A673 (cell line): ENCODE results near the gene SCAMP5. TPM values are rescaled to one million over a fixed set of nuclear protein-coding genes. Genes with fewer than 3 reads are reported as not detected.

Experiments
- BruUV-seq: library from RNA; stranded (reverse); fragments of 400-500 nt; replicated peaks from 2 replicates; lab custom pipeline; 2021; lab: Mats Ljungman, UMichigan
- CTCF ChIA-PET: fragments of 300-600 bp; sonication (Branson Sonifier 250); formaldehyde crosslinking; loops from one replicate; lab custom pipeline; 2022; ENCODE audit warnings: antibody characterized with exemption; lab: Charles Lee
- POLR2A ChIA-PET: fragments of 300-600 bp; sonication (Branson Sonifier 250); formaldehyde crosslinking; loops from one replicate; lab custom pipeline; 2022; ENCODE audit warnings: antibody characterized with exemption; ENCODE audit not compliant: low non-redundant PET; lab: Charles Lee
- DNase-seq: peaks from one replicate; pipeline ENCODE4 v3.0.0-alpha.2; 2015; ENCODE audit warnings: low spot score
- H3K27ac ChIP-seq: fragments of 200-600 bp; sonication (generic); 2 replicates; pipeline ENCODE4 v1.5.1; 2016; ENCODE audit warnings: mixed run types, low read depth, mild to moderate bottlenecking, mixed read lengths, antibody characterized with exemption, low read length; ENCODE audit not compliant: poor library complexity, severe bottlenecking
- H3K27me3 ChIP-seq: fragments of 200-600 bp; sonication (generic); replicated peaks from 2 replicates; pipeline ENCODE4 v1.6.1; 2017; ENCODE audit warnings: mixed run types, low read depth, mild to moderate bottlenecking, mixed read lengths, antibody characterized with exemption, low read length; ENCODE audit not compliant: insufficient read depth, poor library complexity
- H3K36me3 ChIP-seq: fragments of 200-600 bp; sonication (generic); 2 replicates; pipeline ENCODE4 v1.6.1; 2016; ENCODE audit warnings: mixed run types, mild to moderate bottlenecking, mixed read lengths, antibody characterized with exemption, low read length; ENCODE audit not compliant: insufficient read depth, poor library complexity, severe bottlenecking
- H3K4me1 ChIP-seq: fragments of 200-600 bp; sonication (generic); 2 replicates; pipeline ENCODE4 v1.6.1; 2017; ENCODE audit warnings: mixed run types, mild to moderate bottlenecking, mixed read lengths, antibody characterized with exemption, low read length; ENCODE audit not compliant: insufficient read depth, poor library complexity, severe bottlenecking
- H3K4me3 ChIP-seq: fragments of 200-600 bp; sonication (generic); 2 replicates; pipeline ENCODE4 v1.5.1; 2016; ENCODE audit warnings: low read depth, mixed run types, mild to moderate bottlenecking, mixed read lengths, low read length; ENCODE audit not compliant: poor library complexity, severe bottlenecking
- H3K9me3 ChIP-seq: fragments of 200-600 bp; sonication (generic); 2 replicates; pipeline ENCODE4 v1.6.1; 2016; ENCODE audit warnings: mixed run types, low read depth, mild to moderate bottlenecking, mixed read lengths, antibody characterized with exemption, low read length; ENCODE audit not compliant: poor library complexity, severe bottlenecking
- EZH2 ChIP-seq: fragments of 200-600 bp; sonication (generic); IDR thresholded peaks from 2 replicates; pipeline ENCODE4 v1.6.1; 2017; ENCODE audit warnings: borderline replicate concordance, low read depth, mild to moderate bottlenecking, mixed read lengths, antibody characterized with exemption, low read length; ENCODE audit not compliant: poor library complexity, severe bottlenecking
- intact Hi-C: fragments of 100-400 bp; cut with micrococcal nuclease; formaldehyde crosslinking; loops from one replicate; pipeline ENCODE4 v1.10.0; 2022; ENCODE audit not compliant: unreplicated experiment
- total RNA-seq: library from RNA; stranded (reverse); gene quantifications from 2 replicates; pipeline ENCODE4 v1.2.3, GENCODE V29; 2021
- TF ChIP-seq, protein P1 (sequence below): fragments of 300-800, 200-600 bp; sonication (generic); conservative IDR thresholded peaks from 2 replicates; pipeline ENCODE4 v1.5.1; 2017; ENCODE audit warnings: low read depth, mild to moderate bottlenecking, antibody characterized with exemption, low read length, moderate library complexity, mixed read lengths

SCAMP5 gene
- total RNA-seq, 1 experiment from 2014 or later, result 3.8 TPM

DNA sequence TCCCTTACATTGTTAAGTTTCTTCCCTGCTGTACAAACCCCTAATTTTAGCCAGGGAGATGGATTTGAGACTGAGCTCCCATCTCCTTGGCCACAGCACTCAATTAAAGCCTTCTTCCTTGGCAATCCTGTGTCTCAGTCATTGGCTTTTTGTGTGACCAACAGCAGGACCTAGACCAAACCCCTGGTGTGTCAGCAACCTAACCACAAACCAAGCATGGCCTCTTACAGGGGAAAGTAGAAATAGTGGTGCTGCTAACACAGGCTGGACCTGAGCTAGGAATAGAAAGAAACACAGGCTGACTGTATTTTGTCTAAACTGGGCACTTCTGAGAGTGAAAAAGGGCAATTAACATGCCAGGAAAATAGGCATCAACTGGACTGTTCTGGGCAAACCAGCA lies 65.9 kb downstream of the SCAMP5 start:
- no peaks in the 10 kb centered on the region for H3K36me3 ChIP-seq
- intact Hi-C loops, result no loop called here
- TF ChIP-seq, protein P1, sequence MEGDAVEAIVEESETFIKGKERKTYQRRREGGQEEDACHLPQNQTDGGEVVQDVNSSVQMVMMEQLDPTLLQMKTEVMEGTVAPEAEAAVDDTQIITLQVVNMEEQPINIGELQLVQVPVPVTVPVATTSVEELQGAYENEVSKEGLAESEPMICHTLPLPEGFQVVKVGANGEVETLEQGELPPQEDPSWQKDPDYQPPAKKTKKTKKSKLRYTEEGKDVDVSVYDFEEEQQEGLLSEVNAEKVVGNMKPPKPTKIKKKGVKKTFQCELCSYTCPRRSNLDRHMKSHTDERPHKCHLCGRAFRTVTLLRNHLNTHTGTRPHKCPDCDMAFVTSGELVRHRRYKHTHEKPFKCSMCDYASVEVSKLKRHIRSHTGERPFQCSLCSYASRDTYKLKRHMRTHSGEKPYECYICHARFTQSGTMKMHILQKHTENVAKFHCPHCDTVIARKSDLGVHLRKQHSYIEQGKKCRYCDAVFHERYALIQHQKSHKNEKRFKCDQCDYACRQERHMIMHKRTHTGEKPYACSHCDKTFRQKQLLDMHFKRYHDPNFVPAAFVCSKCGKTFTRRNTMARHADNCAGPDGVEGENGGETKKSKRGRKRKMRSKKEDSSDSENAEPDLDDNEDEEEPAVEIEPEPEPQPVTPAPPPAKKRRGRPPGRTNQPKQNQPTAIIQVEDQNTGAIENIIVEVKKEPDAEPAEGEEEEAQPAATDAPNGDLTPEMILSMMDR, result no peak

DNA sequence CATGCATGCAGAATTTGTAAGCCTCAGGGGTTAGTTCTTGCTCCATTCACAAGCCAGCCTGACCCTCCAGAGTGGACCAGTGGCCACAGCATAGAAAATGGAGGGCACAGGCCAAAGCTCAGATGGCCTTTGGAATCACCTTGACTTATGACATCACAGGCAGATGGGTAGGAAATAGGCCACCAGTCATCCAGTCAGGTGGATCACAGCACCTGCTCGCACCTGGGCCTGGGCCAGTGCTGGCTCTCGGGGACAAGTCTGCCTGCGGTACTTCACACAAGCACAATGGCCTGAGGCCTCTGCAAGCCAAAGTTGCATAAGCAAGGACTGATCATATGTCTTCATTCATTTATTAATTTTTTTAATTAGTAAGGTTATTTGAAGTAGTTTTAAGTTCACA lies 67.3 kb downstream of the SCAMP5 start:
- no peak for DNase-seq
- Histone ChIP-seq H3K4me3 (no peak overlapping the region), H3K36me3 (no peaks in the 10 kb centered on the region), H3K4me1 (peaks cover 4% of the 10 kb centered on the region), H3K27ac (no peak overlapping the region), H3K27me3 (no peaks in the 10 kb centered on the region), H3K9me3 (no peaks in the 10 kb centered on the region)
- ChIA-PET CTCF (no interaction called here), POLR2A (no interaction called here)
- no peak for TF ChIP-seq EZH2
- TF ChIP-seq, protein P1, result no peak
- intact Hi-C loops, result no loop called here
- no TSS peak for BruUV-seq

More for the DNA sequence above, 65.9 kb downstream of the SCAMP5 start:
- BruUV-seq, result no TSS peak
- POLR2A ChIA-PET, result interaction anchor here (0.6 kb wide), 1 partner anchor 13 kb away, joined by 10 read pairs; no protein-coding TSS in a partner anchor
- Histone ChIP-seq H3K27me3 (no peaks in the 10 kb centered on the region), H3K4me3 (no peak overlapping the region), H3K27ac (no peak overlapping the region), H3K9me3 (no peaks in the 10 kb centered on the region), H3K4me1 (peaks cover 5% of the 10 kb centered on the region)
- DNase-seq, result no peak
- CTCF ChIA-PET, result no interaction called here

- no peak for TF ChIP-seq EZH2
- Histone ChIP-seq H3K9me3 (no peaks in the 10 kb centered on the region), H3K4me1 (no peaks in the 10 kb centered on the region), H3K4me3 (no peak overlapping the region), H3K27ac (no peak overlapping the region), H3K27me3 (no peaks in the 10 kb centered on the region), H3K36me3 (no peaks in the 10 kb centered on the region)
- ChIA-PET CTCF (no interaction called here), POLR2A (no interaction called here)
- intact Hi-C loops, result no loop called here
- BruUV-seq, result no TSS peak
- DNase-seq, result no peak
Measured at GRCh38 chr15:75063338-75063737, 68.0 kb downstream of the SCAMP5 start.

DNA sequence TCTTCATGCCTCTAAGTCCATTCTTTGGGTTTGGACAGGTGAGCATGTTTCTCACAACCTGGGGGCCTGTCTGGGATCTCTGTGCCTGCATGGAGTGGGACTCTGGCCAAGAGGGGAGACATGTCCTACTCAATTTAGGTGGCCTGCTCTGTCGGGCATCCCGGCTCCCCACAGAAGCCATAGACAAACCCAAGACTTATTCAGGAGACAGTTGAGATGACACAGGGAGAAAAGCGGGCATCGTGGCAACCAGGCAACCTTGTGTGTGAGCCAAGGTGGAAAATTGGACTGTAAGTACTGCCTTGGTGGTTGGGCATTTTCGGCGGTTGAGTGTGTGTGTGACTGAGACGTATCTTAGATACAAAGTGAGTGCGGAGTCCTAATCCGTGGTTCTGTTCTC lies 68.5 kb downstream of the SCAMP5 start:
- Histone ChIP-seq H3K4me3 (no peak overlapping the region), H3K4me1 (no peaks in the 10 kb centered on the region), H3K27ac (no peak overlapping the region), H3K9me3 (no peaks in the 10 kb centered on the region), H3K36me3 (no peaks in the 10 kb centered on the region), H3K27me3 (no peaks in the 10 kb centered on the region)
- intact Hi-C loops, result no loop called here
- DNase-seq, result no peak
- no TSS peak for BruUV-seq
- POLR2A ChIA-PET, result no interaction called here
- CTCF ChIA-PET, result no interaction called here
- TF ChIP-seq, protein P1, result no peak
- no peak for TF ChIP-seq EZH2
